Hepatocyte (in vitro differentiated cells): ENCODE data around the gene CD81.

ENCODE experiments used
- EZH2 ChIP-seq: fragments of 200-600 bp; sonication (generic); IDR thresholded peaks from 2 replicates; pipeline ENCODE4 v1.6.1; 2016; ENCODE audit warnings: antibody characterized with exemption, mild to moderate bottlenecking, borderline replicate concordance
- EZH2phosphoT487 ChIP-seq: fragments of 200-600 bp; sonication (generic); IDR thresholded peaks from one replicate; pipeline ENCODE4 v1.6.1; 2018; ENCODE audit warnings: antibody characterized with exemption, mild to moderate bottlenecking, low read depth, moderate library complexity; ENCODE audit not compliant: unreplicated experiment, severe bottlenecking
- TF ChIP-seq, protein P1 (sequence below): fragments of 200-600 bp; sonication (generic); IDR thresholded peaks from 2 replicates; pipeline ENCODE4 v1.5.1; 2016; ENCODE audit warnings: antibody characterized with exemption, mild to moderate bottlenecking; ENCODE audit not compliant: poor library complexity

DNA sequence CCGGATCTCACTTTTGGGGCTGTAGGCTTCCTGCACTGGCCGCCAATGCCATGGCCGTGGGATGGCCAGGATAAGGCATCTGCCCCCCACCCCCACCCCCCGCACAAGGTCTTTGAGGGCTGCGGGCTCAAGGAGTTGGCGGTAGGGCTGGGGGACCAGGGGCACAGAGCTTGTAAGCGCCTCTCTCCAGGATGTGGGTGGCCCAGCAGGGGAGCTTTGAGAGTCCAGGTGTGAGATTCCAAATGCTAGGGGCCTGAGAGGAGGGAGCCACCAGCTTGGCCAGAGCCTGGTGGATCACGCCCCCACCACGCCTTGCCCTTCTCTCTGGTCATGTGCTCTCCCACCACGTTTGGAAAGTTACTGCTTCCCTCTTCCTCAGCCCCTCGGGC, 5.0 kb downstream of the CD81 start:
- TF ChIP-seq EZH2 (no peak), EZH2phosphoT487 (no peak)
- TF ChIP-seq, protein P1, sequence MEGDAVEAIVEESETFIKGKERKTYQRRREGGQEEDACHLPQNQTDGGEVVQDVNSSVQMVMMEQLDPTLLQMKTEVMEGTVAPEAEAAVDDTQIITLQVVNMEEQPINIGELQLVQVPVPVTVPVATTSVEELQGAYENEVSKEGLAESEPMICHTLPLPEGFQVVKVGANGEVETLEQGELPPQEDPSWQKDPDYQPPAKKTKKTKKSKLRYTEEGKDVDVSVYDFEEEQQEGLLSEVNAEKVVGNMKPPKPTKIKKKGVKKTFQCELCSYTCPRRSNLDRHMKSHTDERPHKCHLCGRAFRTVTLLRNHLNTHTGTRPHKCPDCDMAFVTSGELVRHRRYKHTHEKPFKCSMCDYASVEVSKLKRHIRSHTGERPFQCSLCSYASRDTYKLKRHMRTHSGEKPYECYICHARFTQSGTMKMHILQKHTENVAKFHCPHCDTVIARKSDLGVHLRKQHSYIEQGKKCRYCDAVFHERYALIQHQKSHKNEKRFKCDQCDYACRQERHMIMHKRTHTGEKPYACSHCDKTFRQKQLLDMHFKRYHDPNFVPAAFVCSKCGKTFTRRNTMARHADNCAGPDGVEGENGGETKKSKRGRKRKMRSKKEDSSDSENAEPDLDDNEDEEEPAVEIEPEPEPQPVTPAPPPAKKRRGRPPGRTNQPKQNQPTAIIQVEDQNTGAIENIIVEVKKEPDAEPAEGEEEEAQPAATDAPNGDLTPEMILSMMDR, result no peak
